A549 (cell line): ENCODE measurements around the gene AUTS2.

Source experiments
- BHLHE40 ChIP-seq: IDR thresholded peaks from 2 replicates; pipeline ENCODE4 v1.6.1; 2012; ENCODE audit warnings: low read depth, low read length, inconsistent platforms
- CHD4 ChIP-seq: fragments of 200-600 bp; sonication (generic); IDR thresholded peaks from 2 replicates; pipeline ENCODE4 v1.6.1; 2016; ENCODE audit warnings: antibody characterized with exemption, mild to moderate bottlenecking, borderline replicate concordance
- CTCF ChIP-seq: fragments of >200 bp; sonication (Bioruptor Twin); formaldehyde crosslinking; IDR thresholded peaks from 3 replicates; pipeline ENCODE4 v1.5.1; 2016
- E2F6 ChIP-seq: IDR thresholded peaks from 2 replicates; pipeline ENCODE4 v1.6.1; 2012; ENCODE audit warnings: low read depth, borderline replicate concordance
- HES2 ChIP-seq: fragments of >200 bp; sonication (Bioruptor Twin); formaldehyde crosslinking; IDR thresholded peaks from 2 replicates; pipeline ENCODE4 v1.6.1; 2016
- JUN ChIP-seq, 2 experiments: fragments of >200 bp; sonication (Bioruptor Twin); formaldehyde crosslinking; IDR thresholded peaks; 2 replicates in 1 of 2; 3 replicates in 1 of 2; pipeline ENCODE4 v1.6.1; 2016 to 2017
- NPAS2 ChIP-seq: fragments of 250-450 bp; sonication (Bioruptor Pico); IDR thresholded peaks from 2 replicates; pipeline ENCODE4 v1.8.0; 2022; ENCODE audit warnings: mild to moderate bottlenecking, moderate library complexity, borderline replicate concordance
- POLR2A ChIP-seq: IDR thresholded peaks from 2 replicates; pipeline ENCODE4 v1.6.1; 2012; ENCODE audit warnings: mild to moderate bottlenecking, low read length
- REST ChIP-seq: fragments of 200-600 bp; sonication (generic); IDR thresholded peaks from 2 replicates; pipeline ENCODE4 v1.6.1; 2016; ENCODE audit warnings: antibody characterized with exemption, mild to moderate bottlenecking, moderate library complexity
- RFX5 ChIP-seq: fragments of 450-650 bp; IDR thresholded peaks from 2 replicates; pipeline ENCODE4 v1.7.1; 2014; ENCODE audit warnings: antibody characterized with exemption, mild to moderate bottlenecking, moderate library complexity
- USF2 ChIP-seq: fragments of 450-650 bp; IDR thresholded peaks from 2 replicates; pipeline ENCODE4 v1.6.1; 2014; ENCODE audit warnings: antibody characterized with exemption
- ZFP36 ChIP-seq: fragments of 450-650 bp; IDR thresholded peaks from 2 replicates; pipeline ENCODE4 v1.6.1; 2014; ENCODE audit warnings: borderline replicate concordance; ENCODE audit not compliant: partially characterized antibody

GRCh38 chr7:70775570-70776156, 1177.4 kb downstream of the AUTS2 start:
- no peak for TF ChIP-seq RFX5
- no peak for TF ChIP-seq USF2
- TF ChIP-seq JUN (IDR thresholded peaks at IDR 0.05) = no peak
- no peak for TF ChIP-seq BHLHE40
- TF ChIP-seq ZFP36 = no peak
- TF ChIP-seq CTCF = no peak
- no peak for TF ChIP-seq CHD4
- TF ChIP-seq HES2 = no peak
- TF ChIP-seq NPAS2 (CRISPR knock-in tag) = no peak
- no peak for TF ChIP-seq POLR2A
- no peak for TF ChIP-seq REST
- no peak for TF ChIP-seq E2F6
